Measurements from ENCODE around the gene SSU72.
"Not testable (repeated sequence)": the region's sequence is repeated elsewhere in the genome, so short reads cannot be mapped to it uniquely, and the experiment has no call there.

SSU72 gene

GRCh38 chr1:1595341-1595740 lies 20.7 kb upstream of the SSU72 start:
- DNase-seq (ENCODE audit: low read depth in 2 of 2): not testable (repeated sequence)

GRCh38 chr1:1594602-1595260 lies 20.1 kb upstream of the SSU72 start:
- DNase-seq (ENCODE audit: low read depth in 2 of 2): no peak

- no peak for DNase-seq (ENCODE audit: low read depth in 2 of 2)
Measured at GRCh38 chr1:1593834-1594601, 19.4 kb upstream of the SSU72 start.

GRCh38 chr1:1591452-1591851 lies 16.8 kb upstream of the SSU72 start:
- no peak for DNase-seq (ENCODE audit: low read depth in 2 of 2)

- no peak for DNase-seq (ENCODE audit: low read depth in 2 of 2)
Measured at GRCh38 chr1:1583347-1584010, 8.8 kb upstream of the SSU72 start.

GRCh38 chr1:1582585-1583346 lies 8.1 kb upstream of the SSU72 start:
- DNase-seq (ENCODE audit: low read depth in 2 of 2): no peak

- DNase-seq (ENCODE audit: low read depth in 2 of 2): no peak
Measured at GRCh38 chr1:1578371-1578940, 3.8 kb upstream of the SSU72 start.

GRCh38 chr1:1577367-1578011 lies 2.8 kb upstream of the SSU72 start:
- DNase-seq (ENCODE audit: low read depth in 2 of 2): no peak

GRCh38 chr1:1573843-1574720 lies 581 bp downstream of the SSU72 start:
- DNase-seq (ENCODE audit: low read depth in 2 of 2): peak; percentile 34 to 67

GRCh38 chr1:1569341-1569740 lies 5.3 kb downstream of the SSU72 start:
- DNase-seq (ENCODE audit: low read depth in 2 of 2): no peak

GRCh38 chr1:1567891-1568291 lies 6.8 kb downstream of the SSU72 start:
- DNase-seq (ENCODE audit: low read depth in 2 of 2): no peak

- DNase-seq (ENCODE audit: low read depth in 2 of 2): no peak
Measured at GRCh38 chr1:1567152-1567875, 7.3 kb downstream of the SSU72 start.

GRCh38 chr1:1565340-1565739 lies 9.3 kb downstream of the SSU72 start:
- DNase-seq (ENCODE audit: low read depth in 2 of 2): no peak

GRCh38 chr1:1564268-1564667 lies 10.4 kb downstream of the SSU72 start:
- no peak for DNase-seq (ENCODE audit: low read depth in 2 of 2)

- DNase-seq (ENCODE audit: low read depth in 2 of 2): no peak
Measured at GRCh38 chr1:1563688-1564087, 11.0 kb downstream of the SSU72 start.

GRCh38 chr1:1562556-1563195 lies 12.0 kb downstream of the SSU72 start:
- no peak for DNase-seq (ENCODE audit: low read depth in 2 of 2)

GRCh38 chr1:1561801-1562470 lies 12.7 kb downstream of the SSU72 start:
- no peak for DNase-seq (ENCODE audit: low read depth in 2 of 2)

- DNase-seq (ENCODE audit: low read depth in 2 of 2): no peak
Measured at GRCh38 chr1:1560178-1560577, 14.5 kb downstream of the SSU72 start.

- DNase-seq (ENCODE audit: low read depth in 2 of 2): no peak
Measured at GRCh38 chr1:1559066-1559465, 15.6 kb downstream of the SSU72 start.
